ENCODE measurements around the gene PIK3R5.

- no peak for TF ChIP-seq CTCF (IDR thresholded peaks at IDR 0.05)
- TF ChIP-seq POLR2A (IDR thresholded peaks at IDR 0.05), result no peak
Observed at GRCh38 chr17:8896087-8896486, 69.4 kb downstream of the PIK3R5 start.
